T-cell (primary cell): ENCODE measurements around the gene SEMA4D. TPM values are rescaled to one million over a fixed set of nuclear protein-coding genes. Genes with fewer than 3 reads are reported as not detected.

ENCODE experiments used
- ATAC-seq, 4 experiments: fragments of 200-7000 bp in 3 of 4; fragments of 150-1000 bp in 1 of 4; cut with Tn5 transposase; replicated peaks in 1 of 4; 1 replicate in 3 of 4; 2 replicates in 1 of 4; pipeline ENCODE4 v1.10.0; 2021; ENCODE audit warnings: moderate library complexity in 3 of 4, mild to moderate bottlenecking in 2 of 4, moderate number of reproducible peaks in 1 of 4
- CTCF ChIA-PET, 2 donors: fragments of 300-600 bp; sonication (Branson Sonifier 250); formaldehyde crosslinking; loops; one replicate each; lab custom pipeline; 2022; ENCODE audit warnings: antibody characterized with exemption in 2 of 2; lab: Charles Lee
- POLR2A ChIA-PET, 2 donors: fragments of 300-600 bp; sonication (Branson Sonifier 250); formaldehyde crosslinking; loops; one replicate each; lab custom pipeline; 2022; ENCODE audit warnings: antibody characterized with exemption in 2 of 2; lab: Charles Lee
- DNase-seq, 35 experiments: peaks; one replicate each; pipeline versions ENCODE4 v3.0.0 to v3.0.0-alpha.2; 2013 to 2023
- H3K27ac ChIP-seq: one replicate; pipeline ENCODE4 v1.5.1; 2013; ENCODE audit warnings: low read length
- H3K27me3 ChIP-seq, 2 experiments: replicated peaks in 1 of 2; 1 replicate in 1 of 2; 2 replicates in 1 of 2; pipeline versions ENCODE4 v1.6.1 to v1.7.0; 2013; ENCODE audit warnings: low read length in 1 of 2, mixed read lengths in 1 of 2; ENCODE audit not compliant: control insufficient read depth in 2 of 2, insufficient read depth in 2 of 2; ENCODE audit errors: extremely low read depth in 1 of 2
- H3K36me3 ChIP-seq, 2 donors: 1 replicate in 1 of 2; 2 replicates in 1 of 2; pipeline versions ENCODE4 v1.6.1 to v1.7.0; 2013; ENCODE audit warnings: low read length in 1 of 2; ENCODE audit not compliant: control insufficient read depth in 2 of 2, insufficient read depth in 1 of 2; ENCODE audit errors: extremely low read depth in 1 of 2
- H3K4me1 ChIP-seq, 2 experiments: 1 replicate in 1 of 2; 2 replicates in 1 of 2; pipeline versions ENCODE4 v1.6.1 to v1.7.0; 2013; ENCODE audit warnings: low read length in 2 of 2, mixed read lengths in 1 of 2; ENCODE audit not compliant: insufficient read depth in 2 of 2, control insufficient read depth in 1 of 2; ENCODE audit errors: extremely low read depth in 1 of 2
- H3K4me3 ChIP-seq, 2 donors: 1 replicate in 1 of 2; 2 replicates in 1 of 2; pipeline versions ENCODE4 v1.5.1 to v1.7.0; 2013; ENCODE audit warnings: mild to moderate bottlenecking in 2 of 2, low read length in 1 of 2, moderate library complexity in 1 of 2; ENCODE audit not compliant: control insufficient read depth in 1 of 2; ENCODE audit errors: extremely low read depth in 1 of 2
- H3K9me3 ChIP-seq: 2 replicates; pipeline ENCODE4 v1.7.0; 2013
- H3K27ac Mint-ChIP-seq, 2 donors: one replicate each; pipeline ENCODE4 v1.8.0; 2020 to 2021; ENCODE audit warnings: mild to moderate bottlenecking in 2 of 2, mixed read lengths in 2 of 2
- H3K27me3 Mint-ChIP-seq, 2 donors: one replicate each; pipeline ENCODE4 v1.8.0; 2021 to 2022; ENCODE audit warnings: mixed read lengths in 2 of 2
- H3K36me3 Mint-ChIP-seq: one replicate; pipeline ENCODE4 v1.8.0; 2021; ENCODE audit warnings: mixed read lengths
- H3K4me1 Mint-ChIP-seq, 3 donors: one replicate each; pipeline ENCODE4 v1.8.0; 2020 to 2022; ENCODE audit warnings: mixed read lengths in 3 of 3, mild to moderate bottlenecking in 1 of 3
- H3K4me3 Mint-ChIP-seq, 3 donors: one replicate each; pipeline ENCODE4 v1.8.0; 2020 to 2022; ENCODE audit warnings: mild to moderate bottlenecking in 3 of 3, mixed read lengths in 3 of 3, moderate library complexity in 3 of 3
- H3K9me3 Mint-ChIP-seq, 3 donors: one replicate each; pipeline ENCODE4 v1.8.0; 2020 to 2022; ENCODE audit warnings: mixed read lengths in 3 of 3
- WGBS: methylation state at CpG from one replicate; pipeline ENCODE4 v1.1.5; 2013; ENCODE audit warnings: missing lambda C conversion rate; ENCODE audit not compliant: insufficient coverage; 5-methylcytosine and 5-hydroxymethylcytosine counted together
- total RNA-seq, 35 experiments: library from RNA in 6 of 35; stranded (reverse) in 6 of 35; fragments of 120-200 nt in 1 of 35; gene quantifications; one replicate each; pipeline versions ENCODE4 v1.2.1 to v1.2.4 and lab custom pipeline; 2013 to 2026

The SEMA4D gene
- total RNA-seq, 5 donors from 2014 or later (not counting 1 experiment from before 2014, with no cell fraction given): 347 to 585 (median 434) TPM

DNA sequence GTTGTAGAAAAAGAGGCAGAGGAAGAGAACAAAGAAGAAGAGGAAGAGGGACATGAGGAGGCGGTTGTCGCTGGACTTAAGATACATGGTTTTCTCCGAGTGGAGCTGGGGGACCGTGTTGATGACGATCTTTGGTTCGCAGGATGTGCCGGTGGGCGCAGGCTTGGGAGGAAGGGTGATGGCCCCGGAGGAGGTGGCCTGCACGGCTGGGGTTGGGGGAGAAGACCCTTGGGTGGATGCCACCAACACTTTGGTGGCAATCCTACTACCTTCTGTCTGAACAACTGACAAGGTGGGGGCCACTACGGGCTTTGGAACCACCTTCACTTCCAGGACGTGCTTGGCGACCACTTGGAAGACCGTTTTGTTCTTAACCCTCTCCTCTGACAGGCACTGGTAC, 118.9 kb downstream of the SEMA4D start:
- Mint-ChIP-seq H3K27ac (peak overlapping the region; percentile 72 to 89), H3K27me3 (no peaks in the 10 kb centered on the region), H3K9me3 (no peaks in the 10 kb centered on the region), H3K4me3 (no peak overlapping the region), H3K36me3 (peaks cover 58% of the 10 kb centered on the region), H3K4me1 (peaks cover 75 to 77% (median 76%) of the 10 kb centered on the region in 3 donors)
- 88% methylated on average over 5 of the region's 14 CpGs for WGBS
- Histone ChIP-seq H3K27ac (peak overlapping the region; percentile 32), H3K4me3 (no peak overlapping the region), H3K27me3 (no peaks in the 10 kb centered on the region), H3K36me3 (peaks cover 23 to 78% of the 10 kb centered on the region in 2 donors), H3K9me3 (no peaks in the 10 kb centered on the region), H3K4me1 (peaks cover 4 to 68% of the 10 kb centered on the region in 2 experiments)
- POLR2A ChIA-PET: no interaction called here
- no peak for ATAC-seq
- CTCF ChIA-PET: interaction anchor here in 1 of 2 donors (2.4 kb wide), 1 partner anchor 170 kb away, joined by 12 read pairs; no protein-coding TSS in a partner anchor
- no peak for DNase-seq

DNA sequence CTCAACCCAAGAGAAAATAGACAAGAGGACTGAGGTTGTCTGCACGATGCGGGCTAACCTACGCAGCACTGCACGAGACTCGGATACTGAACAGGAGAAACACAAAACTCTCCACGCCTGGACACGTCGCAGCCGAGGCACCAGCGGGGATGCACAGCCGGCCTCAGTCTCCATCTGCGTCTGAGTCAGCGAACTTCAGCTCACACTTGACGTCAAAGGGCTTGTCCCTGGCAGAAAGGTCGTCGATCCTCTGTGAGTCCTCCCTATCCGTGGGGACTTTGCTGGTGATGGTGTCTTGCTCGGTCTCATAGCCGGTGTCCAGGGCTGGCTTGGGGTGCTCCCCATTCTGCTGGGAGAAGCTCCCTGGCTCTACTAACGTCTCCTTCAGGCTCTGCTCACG, 119.4 kb downstream of the SEMA4D start:
- ChIA-PET CTCF (interaction anchor here in 1 of 2 donors (2.4 kb wide), 1 partner anchor 170 kb away, joined by 12 read pairs; no protein-coding TSS in a partner anchor), POLR2A (no interaction called here)
- DNase-seq (no peak), ATAC-seq (no peak)
- no peaks in the 10 kb centered on the region for H3K9me3 Mint-ChIP-seq
- peaks cover 23 to 74% of the 10 kb centered on the region in 2 donors for H3K36me3 ChIP-seq
- H3K27me3 Mint-ChIP-seq: no peaks in the 10 kb centered on the region
- H3K4me3 Mint-ChIP-seq: no peak overlapping the region
- H3K27me3 ChIP-seq: no peaks in the 10 kb centered on the region
- WGBS: 96% methylated on average over 21 of the region's 21 CpGs
- peaks cover 4 to 69% of the 10 kb centered on the region in 2 experiments for H3K4me1 ChIP-seq
- peak overlapping the region; percentile 72 to 89 for H3K27ac Mint-ChIP-seq
- peaks cover 54% of the 10 kb centered on the region for H3K36me3 Mint-ChIP-seq
- H3K27ac ChIP-seq: no peak overlapping the region
- no peaks in the 10 kb centered on the region for H3K9me3 ChIP-seq
- no peak overlapping the region for H3K4me3 ChIP-seq
- H3K4me1 Mint-ChIP-seq: peaks cover 75 to 78% (median 76%) of the 10 kb centered on the region in 3 donors

DNA sequence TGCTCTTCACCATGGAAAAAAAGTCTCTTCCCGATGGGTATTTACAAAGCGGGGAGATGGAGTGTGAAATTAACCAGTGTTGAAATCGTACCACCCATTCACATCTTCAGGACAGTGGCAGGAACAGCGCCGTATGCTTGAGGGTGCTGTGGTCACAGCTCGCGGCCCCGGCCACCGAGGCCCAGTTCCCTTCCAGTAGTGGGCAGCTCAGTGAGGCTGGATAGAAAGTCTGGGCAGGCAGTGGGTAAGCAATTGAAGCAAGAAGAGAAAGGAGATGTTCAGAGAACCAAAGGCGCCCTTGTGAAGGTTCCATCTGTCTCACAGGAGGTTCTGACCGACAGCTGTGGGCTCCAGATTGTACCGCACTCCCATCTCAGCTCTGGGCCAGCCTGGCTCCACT, 120.5 kb downstream of the SEMA4D start:
- 93% methylated on average over 3 of the region's 12 CpGs for WGBS
- ChIA-PET CTCF (no interaction called here), POLR2A (no interaction called here)
- Mint-ChIP-seq H3K9me3 (no peaks in the 10 kb centered on the region), H3K27me3 (no peaks in the 10 kb centered on the region), H3K4me1 (peaks cover 69 to 77% (median 75%) of the 10 kb centered on the region in 3 donors), H3K36me3 (peaks cover 48% of the 10 kb centered on the region), H3K4me3 (no peak overlapping the region), H3K27ac (peak overlapping the region; percentile 28 to 49)
- H3K4me1 ChIP-seq: peaks cover 4 to 67% of the 10 kb centered on the region in 2 experiments
- H3K9me3 ChIP-seq: no peaks in the 10 kb centered on the region
- DNase-seq (no peak), ATAC-seq (no peak)
- peaks cover 23 to 64% of the 10 kb centered on the region in 2 donors for H3K36me3 ChIP-seq
- H3K27ac ChIP-seq: no peak overlapping the region
- no peak overlapping the region for H3K4me3 ChIP-seq
- H3K27me3 ChIP-seq: no peaks in the 10 kb centered on the region

DNA sequence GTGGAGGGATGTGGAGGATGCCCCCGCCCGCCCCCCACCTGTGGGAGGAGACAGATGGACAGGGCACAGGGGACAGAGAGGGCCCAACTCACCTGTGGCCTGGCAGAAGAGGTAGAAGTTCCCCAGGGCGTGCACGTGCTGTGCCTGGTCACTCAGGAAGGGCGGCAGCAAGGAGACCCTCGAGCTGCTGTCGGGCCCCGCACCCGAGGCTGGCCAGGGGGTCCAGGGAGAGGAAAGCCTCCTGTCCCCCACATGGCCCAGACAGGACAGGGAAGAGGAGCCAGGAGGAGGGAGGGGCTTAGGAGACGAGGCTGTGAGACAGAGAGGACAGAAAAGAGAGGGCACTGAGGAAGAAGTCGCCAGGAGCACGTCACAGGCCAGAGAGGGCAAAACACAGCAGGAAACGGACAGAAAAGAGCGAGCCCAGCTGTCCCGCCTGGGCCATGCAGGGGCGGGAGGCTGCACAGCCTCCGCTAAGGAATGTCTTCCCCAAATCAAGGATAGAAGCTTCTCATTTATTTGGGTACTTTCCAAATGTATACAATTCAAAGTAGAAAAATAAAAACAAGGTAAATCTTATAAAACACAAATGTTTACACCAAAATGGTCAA, 121.1 kb downstream of the SEMA4D start:
- Mint-ChIP-seq H3K4me3 (no peak overlapping the region), H3K27me3 (no peaks in the 10 kb centered on the region), H3K27ac (peak overlapping the region; percentile 29 to 64), H3K36me3 (peaks cover 43% of the 10 kb centered on the region), H3K4me1 (peaks cover 65 to 72% (median 69%) of the 10 kb centered on the region in 3 donors), H3K9me3 (no peaks in the 10 kb centered on the region)
- peaks cover 23 to 58% of the 10 kb centered on the region in 2 donors for H3K36me3 ChIP-seq
- H3K9me3 ChIP-seq: no peaks in the 10 kb centered on the region
- peaks cover 4 to 62% of the 10 kb centered on the region in 2 experiments for H3K4me1 ChIP-seq
- H3K4me3 ChIP-seq: no peak overlapping the region
- 95% methylated on average over 9 of the region's 17 CpGs for WGBS
- no peak overlapping the region for H3K27ac ChIP-seq
- ChIA-PET POLR2A (no interaction called here), CTCF (no interaction called here)
- ATAC-seq (no peak), DNase-seq (no peak)
- H3K27me3 ChIP-seq: no peaks in the 10 kb centered on the region

DNA sequence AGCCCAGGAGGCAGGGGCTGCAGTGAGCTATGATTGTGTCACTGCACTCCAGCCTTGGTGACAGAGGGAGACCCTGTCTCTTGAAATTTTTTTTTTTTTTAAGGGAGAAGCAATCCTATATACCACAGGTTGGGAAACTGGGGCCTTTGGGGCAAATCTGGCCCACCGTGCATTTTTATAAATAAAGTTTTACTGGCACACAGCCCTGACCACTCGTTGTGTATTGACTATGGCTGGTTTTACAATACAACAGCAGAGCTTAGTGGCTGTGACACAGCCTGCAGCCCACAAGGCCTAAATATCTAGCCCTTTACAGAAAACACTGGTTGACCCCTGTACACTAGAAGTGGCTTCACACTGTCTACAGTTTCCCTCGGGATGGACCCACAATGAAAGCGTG, 121.6 kb downstream of the SEMA4D start:
- Mint-ChIP-seq H3K4me1 (peaks cover 60 to 68% (median 64%) of the 10 kb centered on the region in 3 donors), H3K9me3 (no peaks in the 10 kb centered on the region), H3K36me3 (peaks cover 38% of the 10 kb centered on the region), H3K27me3 (no peaks in the 10 kb centered on the region), H3K4me3 (no peak overlapping the region), H3K27ac (peak overlapping the region; percentile 29 to 93)
- H3K27me3 ChIP-seq: no peaks in the 10 kb centered on the region
- DNase-seq: no peak
- peaks cover 18 to 52% of the 10 kb centered on the region in 2 donors for H3K36me3 ChIP-seq
- ChIA-PET CTCF (interaction anchor here in 1 of 2 donors (1.4 kb wide), 1 partner anchor 173 kb away, joined by 8 read pairs; no protein-coding TSS in a partner anchor), POLR2A (interaction anchor here in 1 of 2 donors (0.7 kb wide), 1 partner anchor 173 kb away, joined by 4 read pairs; no protein-coding TSS in a partner anchor)
- no peak overlapping the region for H3K4me3 ChIP-seq
- no peak overlapping the region for H3K27ac ChIP-seq
- ATAC-seq: no peak
- 97% methylated on average over 4 of the region's 4 CpGs for WGBS
- H3K9me3 ChIP-seq: no peaks in the 10 kb centered on the region
- H3K4me1 ChIP-seq: peaks cover 4 to 64% of the 10 kb centered on the region in 2 experiments

DNA sequence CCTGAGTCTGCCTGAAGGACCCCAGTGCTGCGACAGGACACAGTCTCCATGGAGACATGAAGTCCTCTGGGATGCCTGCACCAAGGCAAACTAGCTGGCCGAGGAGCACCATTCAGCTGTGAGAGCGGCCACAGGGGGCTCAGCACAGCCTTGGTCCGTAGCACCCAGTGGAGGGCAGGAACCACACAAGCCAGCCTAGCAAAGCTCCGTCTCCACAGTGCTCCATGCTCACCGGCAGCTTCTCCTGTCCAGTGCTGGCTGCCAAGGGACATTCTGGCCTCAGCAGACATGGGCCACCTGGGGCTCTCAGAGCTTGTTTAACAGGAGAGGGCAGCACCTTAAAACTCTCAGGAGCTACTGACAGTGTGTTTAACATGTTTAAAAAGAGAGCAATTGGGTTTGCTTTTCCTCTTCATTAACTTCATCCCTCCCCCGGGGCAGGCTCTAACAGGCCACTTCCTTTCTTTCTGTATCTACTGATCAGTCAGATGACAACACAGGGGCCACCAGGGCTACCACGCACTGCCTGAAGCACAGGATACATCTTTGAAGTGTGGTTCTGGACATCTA, 122.6 kb downstream of the SEMA4D start:
- Histone ChIP-seq H3K4me3 (no peak overlapping the region), H3K36me3 (peaks cover 14 to 44% of the 10 kb centered on the region in 2 donors), H3K27me3 (no peaks in the 10 kb centered on the region), H3K27ac (peak overlapping the region; percentile 45), H3K4me1 (peaks cover 4 to 59% of the 10 kb centered on the region in 2 experiments), H3K9me3 (no peaks in the 10 kb centered on the region)
- Mint-ChIP-seq H3K27me3 (no peaks in the 10 kb centered on the region), H3K36me3 (peaks cover 32% of the 10 kb centered on the region), H3K9me3 (no peaks in the 10 kb centered on the region), H3K4me1 (peaks cover 52 to 57% (median 54%) of the 10 kb centered on the region in 3 donors), H3K4me3 (no peak overlapping the region), H3K27ac (peak overlapping the region; percentile 82 to 93)
- ATAC-seq (peak in 3 of 4 experiments; percentile 17 to 35 (median 32)), DNase-seq (peak in 8 of 35 experiments; percentile 16 to 31 (median 20))
- ChIA-PET CTCF (interaction anchor here in 1 of 2 donors (1.4 kb wide), 1 partner anchor 174 kb away, joined by 8 read pairs; no protein-coding TSS in a partner anchor), POLR2A (interaction anchor here in 1 of 2 donors (0.6 kb wide), 1 partner anchor 114 kb away, joined by 5 read pairs; no protein-coding TSS in a partner anchor)
- WGBS: 66% methylated on average over 6 of the region's 8 CpGs
